GM20000 (cell line): ENCODE measurements around the gene DLEC1.
"Not testable (repeated sequence)": the region's sequence is repeated elsewhere in the genome, so short reads cannot be mapped to it uniquely, and the experiment has no call there.

Source experiments
- DNase-seq: peaks from one replicate; pipeline ENCODE4 v3.0.0; 2012; ENCODE audit warnings: low spot score
- CTCF ChIP-seq: IDR thresholded peaks from 2 replicates; pipeline ENCODE4 v1.5.1; 2012; ENCODE audit warnings: mild to moderate bottlenecking, control low read depth; ENCODE audit errors: extremely low read depth, missing control alignments

The DLEC1 gene

GRCh38 chr3:38154625-38155255 lies 115.7 kb downstream of the DLEC1 start:
- no peak for DNase-seq
- no peak for TF ChIP-seq CTCF

GRCh38 chr3:38155825-38156224 lies 116.8 kb downstream of the DLEC1 start:
- DNase-seq, result no peak
- no peak for TF ChIP-seq CTCF

GRCh38 chr3:38157117-38157516 lies 118.1 kb downstream of the DLEC1 start:
- no peak for TF ChIP-seq CTCF
- DNase-seq, result no peak

GRCh38 chr3:38157595-38157994 lies 118.6 kb downstream of the DLEC1 start:
- no peak for TF ChIP-seq CTCF
- DNase-seq, result no peak

GRCh38 chr3:38158472-38158871 lies 119.5 kb downstream of the DLEC1 start:
- no peak for TF ChIP-seq CTCF
- no peak for DNase-seq

- not testable (repeated sequence) for DNase-seq
Measured at GRCh38 chr3:38160704-38161103, 121.7 kb downstream of the DLEC1 start.

GRCh38 chr3:38163117-38163840 lies 124.3 kb downstream of the DLEC1 start:
- no peak for DNase-seq
- TF ChIP-seq CTCF, result no peak
